Fibroblast of villous mesenchyme (primary cell): ENCODE measurements around the gene KCNT2. TPM values are rescaled to one million over a fixed set of nuclear protein-coding genes. Genes with fewer than 3 reads are reported as not detected.

Experiments used
- DNase-seq: peaks from one replicate; pipeline ENCODE4 v3.0.0-alpha.2; 2010; ENCODE audit warnings: low read depth
- H3K4me3 ChIP-seq: 2 replicates; pipeline ENCODE4 v1.5.1; 2011; ENCODE audit warnings: low read depth, mild to moderate bottlenecking, low read length
- total RNA-seq: library from RNA; depleted of rRNA; stranded (reverse); fragments of >200 nt; gene quantifications from 2 replicates; pipeline ENCODE4 v1.2.3, GENCODE V29; 2012
- TF ChIP-seq, protein P1 (sequence below): IDR thresholded peaks from 2 replicates; pipeline ENCODE4 v1.5.1; 2012; ENCODE audit warnings: low read depth, mild to moderate bottlenecking, low read length; ENCODE audit not compliant: insufficient read depth

Gene KCNT2
- total RNA-seq, 1 donor: 7.3 TPM

DNA sequence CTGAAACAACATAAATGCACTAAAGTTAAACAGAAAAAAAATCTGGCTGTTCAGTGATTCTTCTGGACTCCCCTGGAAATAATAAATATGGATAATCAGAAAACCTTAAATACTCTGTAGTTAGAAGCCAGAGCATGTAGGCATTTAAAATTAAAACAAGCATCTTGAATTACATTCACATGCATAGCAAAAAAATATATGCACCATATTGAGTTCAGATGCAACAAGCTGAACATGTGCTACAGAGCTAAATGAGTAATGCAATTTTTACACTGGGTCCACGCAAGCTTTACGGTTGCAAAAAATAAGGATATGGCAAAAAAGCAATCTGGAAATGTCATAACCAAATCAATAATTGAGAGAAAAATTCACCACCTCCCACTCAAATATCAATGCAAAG lies 11.5 kb upstream of the KCNT2 start:
- no peak overlapping the region for H3K4me3 ChIP-seq
- DNase-seq: no peak
- TF ChIP-seq, protein P1, sequence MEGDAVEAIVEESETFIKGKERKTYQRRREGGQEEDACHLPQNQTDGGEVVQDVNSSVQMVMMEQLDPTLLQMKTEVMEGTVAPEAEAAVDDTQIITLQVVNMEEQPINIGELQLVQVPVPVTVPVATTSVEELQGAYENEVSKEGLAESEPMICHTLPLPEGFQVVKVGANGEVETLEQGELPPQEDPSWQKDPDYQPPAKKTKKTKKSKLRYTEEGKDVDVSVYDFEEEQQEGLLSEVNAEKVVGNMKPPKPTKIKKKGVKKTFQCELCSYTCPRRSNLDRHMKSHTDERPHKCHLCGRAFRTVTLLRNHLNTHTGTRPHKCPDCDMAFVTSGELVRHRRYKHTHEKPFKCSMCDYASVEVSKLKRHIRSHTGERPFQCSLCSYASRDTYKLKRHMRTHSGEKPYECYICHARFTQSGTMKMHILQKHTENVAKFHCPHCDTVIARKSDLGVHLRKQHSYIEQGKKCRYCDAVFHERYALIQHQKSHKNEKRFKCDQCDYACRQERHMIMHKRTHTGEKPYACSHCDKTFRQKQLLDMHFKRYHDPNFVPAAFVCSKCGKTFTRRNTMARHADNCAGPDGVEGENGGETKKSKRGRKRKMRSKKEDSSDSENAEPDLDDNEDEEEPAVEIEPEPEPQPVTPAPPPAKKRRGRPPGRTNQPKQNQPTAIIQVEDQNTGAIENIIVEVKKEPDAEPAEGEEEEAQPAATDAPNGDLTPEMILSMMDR: no peak

GRCh38 chr1:196611873-196612272 lies 3.6 kb upstream of the KCNT2 start:
- DNase-seq: no peak
- H3K4me3 ChIP-seq: no peak overlapping the region
- TF ChIP-seq, protein P1: no peak

DNA sequence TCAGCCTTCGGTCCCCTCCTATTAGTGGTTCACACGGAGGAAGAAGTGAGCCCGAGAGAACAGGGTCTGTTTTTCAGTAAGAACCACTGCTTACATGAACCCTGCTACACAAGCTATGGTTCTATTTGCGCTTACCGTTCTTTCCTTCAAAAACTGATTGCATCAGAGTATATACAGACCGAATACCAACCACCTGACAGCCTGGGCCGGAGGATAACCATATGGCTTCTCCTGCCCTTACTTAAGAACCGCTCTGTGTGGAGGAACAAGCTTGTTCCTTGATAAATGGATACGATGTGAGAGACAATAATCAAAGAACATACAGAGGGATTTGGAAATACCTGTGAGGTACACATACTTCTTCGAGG lies 1.1 kb upstream of the KCNT2 start:
- TF ChIP-seq, protein P1: no peak
- peak; percentile 1 for DNase-seq
- H3K4me3 ChIP-seq: no peak overlapping the region

- peak overlapping the region; percentile 56 for H3K4me3 ChIP-seq
- DNase-seq: no peak
- TF ChIP-seq, protein P1: no peak
These were observed 259 bp downstream of the KCNT2 start for GRCh38 chr1:196607981-196608380.

DNA sequence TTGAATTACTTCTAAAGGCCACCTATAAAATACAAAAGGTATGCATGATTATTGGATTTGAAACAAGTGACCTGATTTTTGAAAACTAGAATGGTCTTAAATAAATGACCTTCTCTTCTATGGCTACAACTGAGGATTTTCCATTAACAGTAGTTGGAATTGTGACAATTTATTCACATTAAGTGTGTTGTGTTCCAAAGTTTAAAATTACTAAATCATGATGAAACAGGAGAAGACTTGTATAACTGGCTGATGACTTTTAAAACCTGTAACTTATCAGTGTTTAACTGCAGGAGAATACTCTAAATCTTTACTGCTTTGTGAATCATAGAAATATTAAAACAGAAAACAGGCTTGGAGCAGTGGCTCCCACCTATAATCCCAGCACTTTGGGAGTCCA lies 4.6 kb downstream of the KCNT2 start:
- H3K4me3 ChIP-seq: no peak overlapping the region
- DNase-seq: no peak
- TF ChIP-seq, protein P1: no peak

DNA sequence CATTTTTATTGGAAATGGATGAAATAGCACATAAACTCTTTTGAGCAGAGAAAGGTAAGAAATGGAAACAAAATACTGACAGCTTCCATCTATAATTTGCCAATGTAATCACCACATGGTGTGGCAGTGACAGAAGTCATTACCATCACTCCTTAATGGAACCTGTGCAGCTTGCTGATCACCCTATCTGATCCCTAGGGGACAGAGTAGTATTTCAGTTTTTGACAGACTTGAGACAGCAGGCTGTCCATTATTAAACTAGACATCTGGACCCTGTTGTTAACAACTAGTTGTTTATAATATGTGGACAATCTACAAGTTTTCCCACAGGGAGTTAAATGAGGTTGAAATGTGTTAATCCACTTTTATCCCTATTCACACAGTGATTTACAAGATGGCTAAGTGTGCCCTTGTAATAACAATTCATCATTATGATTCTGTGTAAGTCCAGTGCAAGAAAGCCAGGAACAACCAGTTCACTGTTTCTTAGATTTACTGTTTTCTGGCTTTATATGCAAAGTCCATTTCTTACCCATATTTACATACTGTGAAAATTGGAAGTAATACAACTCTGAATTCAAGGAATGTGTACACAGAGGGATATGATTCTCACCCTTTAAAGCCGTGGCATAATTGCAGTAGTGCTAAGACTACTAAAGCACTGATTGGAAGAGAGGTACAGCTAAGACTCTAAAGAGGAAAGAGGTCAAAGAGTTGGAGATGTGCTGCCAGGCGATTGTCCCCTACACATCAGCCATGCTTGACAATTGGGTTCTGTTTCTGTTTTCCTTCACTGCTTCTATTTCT lies 9.1 kb downstream of the KCNT2 start:
- DNase-seq: no peak
- TF ChIP-seq, protein P1: no peak
- no peak overlapping the region for H3K4me3 ChIP-seq

GRCh38 chr1:196594700-196595099 lies 13.5 kb downstream of the KCNT2 start:
- TF ChIP-seq, protein P1: no peak
- DNase-seq: no peak
- H3K4me3 ChIP-seq: no peak overlapping the region
